Transverse colon (tissue), 3 donors: ENCODE measurements around the gene SPESP1.

Source experiments
- POLR2A ChIP-seq: fragments of 450-650 bp; IDR thresholded peaks from one replicate; pipeline ENCODE4 v1.6.1; 2016; ENCODE audit warnings: antibody characterized with exemption, mild to moderate bottlenecking, moderate library complexity
- POLR2AphosphoS5 ChIP-seq, 3 donors: sonication (generic); formaldehyde crosslinking; IDR thresholded peaks; one replicate each; pipeline ENCODE4 v1.6.1; 2016; ENCODE audit warnings: antibody characterized with exemption in 3 of 3

- TF ChIP-seq POLR2AphosphoS5 (IDR thresholded peaks at IDR 0.05) (no peak), POLR2A (no peak)
Observed at GRCh38 chr15:68957696-68958095, 27.4 kb downstream of the SPESP1 start.
